Neural progenitor cell (in vitro differentiated cells): Measurements from ENCODE around the gene LHX6.

ENCODE experiments used
- CTCF ChIP-seq: fragments of 200-600 bp; sonication (generic); IDR thresholded peaks from 2 replicates; pipeline ENCODE4 v1.5.1; 2017; ENCODE audit warnings: antibody characterized with exemption, mild to moderate bottlenecking
- EZH2phosphoT487 ChIP-seq: fragments of 200-600 bp; sonication (generic); IDR thresholded peaks from 2 replicates; pipeline ENCODE4 v1.6.1; 2017; ENCODE audit warnings: antibody characterized with exemption

- no peak for TF ChIP-seq CTCF
- no peak for TF ChIP-seq EZH2phosphoT487
Observed at GRCh38 chr9:122222791-122223190, 6.0 kb downstream of the LHX6 start.
